Thyroid gland (tissue), 4 donors: ENCODE results near the gene LRRC2.
A peak's percentile ranks its signal among the peaks of the same experiment; 100 is the strongest.

Experiments
- POLR2A ChIP-seq, 2 donors: fragments of 450-650 bp; IDR thresholded peaks; one replicate each; pipeline ENCODE4 v1.6.1; 2017; ENCODE audit warnings: antibody characterized with exemption in 2 of 2, mild to moderate bottlenecking in 2 of 2, moderate library complexity in 1 of 2
- TF ChIP-seq, protein P1 (sequence below), 6 experiments: fragments of 200-600 bp in 3 of 6; fragments of 450-650 bp in 3 of 6; sonication (generic) in 3 of 6; IDR thresholded peaks; one replicate each; pipeline ENCODE4 v1.5.1; 2016 to 2019; ENCODE audit warnings: antibody characterized with exemption in 6 of 6, mild to moderate bottlenecking in 2 of 6, inconsistent platforms in 1 of 6, moderate library complexity in 1 of 6

GRCh38 chr3:46574243-46574646 lies 8.1 kb upstream of the LRRC2 start:
- TF ChIP-seq, protein P1, sequence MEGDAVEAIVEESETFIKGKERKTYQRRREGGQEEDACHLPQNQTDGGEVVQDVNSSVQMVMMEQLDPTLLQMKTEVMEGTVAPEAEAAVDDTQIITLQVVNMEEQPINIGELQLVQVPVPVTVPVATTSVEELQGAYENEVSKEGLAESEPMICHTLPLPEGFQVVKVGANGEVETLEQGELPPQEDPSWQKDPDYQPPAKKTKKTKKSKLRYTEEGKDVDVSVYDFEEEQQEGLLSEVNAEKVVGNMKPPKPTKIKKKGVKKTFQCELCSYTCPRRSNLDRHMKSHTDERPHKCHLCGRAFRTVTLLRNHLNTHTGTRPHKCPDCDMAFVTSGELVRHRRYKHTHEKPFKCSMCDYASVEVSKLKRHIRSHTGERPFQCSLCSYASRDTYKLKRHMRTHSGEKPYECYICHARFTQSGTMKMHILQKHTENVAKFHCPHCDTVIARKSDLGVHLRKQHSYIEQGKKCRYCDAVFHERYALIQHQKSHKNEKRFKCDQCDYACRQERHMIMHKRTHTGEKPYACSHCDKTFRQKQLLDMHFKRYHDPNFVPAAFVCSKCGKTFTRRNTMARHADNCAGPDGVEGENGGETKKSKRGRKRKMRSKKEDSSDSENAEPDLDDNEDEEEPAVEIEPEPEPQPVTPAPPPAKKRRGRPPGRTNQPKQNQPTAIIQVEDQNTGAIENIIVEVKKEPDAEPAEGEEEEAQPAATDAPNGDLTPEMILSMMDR (IDR thresholded peaks at IDR 0.05), result no peak
- TF ChIP-seq POLR2A (IDR thresholded peaks at IDR 0.05), result peak in 1 of 2 donors; percentile 60
